ENCODE data around the gene IFNLR1.

Gene IFNLR1

GRCh38 chr1:24149866-24150233 lies 37.2 kb downstream of the IFNLR1 start:
- peak; percentile 21 to 36 (median 22) for DNase-seq (ENCODE audit: low read depth in 3 of 3)

- DNase-seq (ENCODE audit: low read depth in 3 of 3), result no peak
These were observed 39.3 kb downstream of the IFNLR1 start for GRCh38 chr1:24147816-24148215.

GRCh38 chr1:24147194-24147593 lies 39.9 kb downstream of the IFNLR1 start:
- no peak for DNase-seq (ENCODE audit: low read depth in 3 of 3)

- no peak for DNase-seq (ENCODE audit: low read depth in 3 of 3)
These were observed 44.2 kb downstream of the IFNLR1 start, which contains the start of gene IL22RA1 for GRCh38 chr1:24142546-24143534. Gene IL22RA1, minus strand, starts transcription at chr1:24143140. Its CDS starts 58 bp downstream, at chr1:24143082.

- no peak for DNase-seq (ENCODE audit: low read depth in 3 of 3)
These were observed 45.6 kb downstream of the IFNLR1 start for GRCh38 chr1:24141311-24141997.

- DNase-seq (ENCODE audit: low read depth in 3 of 3), result no peak
These were observed 46.3 kb downstream of the IFNLR1 start for GRCh38 chr1:24140741-24141181.

GRCh38 chr1:24139841-24140425 lies 47.2 kb downstream of the IFNLR1 start:
- no peak for DNase-seq (ENCODE audit: low read depth in 3 of 3)

- no peak for DNase-seq (ENCODE audit: low read depth in 3 of 3)
These were observed 47.9 kb downstream of the IFNLR1 start for GRCh38 chr1:24139222-24139489.

GRCh38 chr1:24138476-24139221 lies 48.4 kb downstream of the IFNLR1 start:
- DNase-seq (ENCODE audit: low read depth in 3 of 3), result no peak

GRCh38 chr1:24136956-24137539 lies 50.0 kb downstream of the IFNLR1 start:
- no peak for DNase-seq (ENCODE audit: low read depth in 3 of 3)

- DNase-seq (ENCODE audit: low read depth in 3 of 3), result no peak
These were observed 52.7 kb downstream of the IFNLR1 start for GRCh38 chr1:24134376-24134775.

- DNase-seq (ENCODE audit: low read depth in 3 of 3), result no peak
These were observed 53.3 kb downstream of the IFNLR1 start for GRCh38 chr1:24133819-24134218.

GRCh38 chr1:24130385-24130784 lies 56.7 kb downstream of the IFNLR1 start:
- DNase-seq (ENCODE audit: low read depth in 3 of 3), result no peak

GRCh38 chr1:24127801-24128363 lies 59.2 kb downstream of the IFNLR1 start:
- DNase-seq (ENCODE audit: low read depth in 3 of 3), result no peak

GRCh38 chr1:24127134-24127800 lies 59.8 kb downstream of the IFNLR1 start:
- no peak for DNase-seq (ENCODE audit: low read depth in 3 of 3)

GRCh38 chr1:24126672-24127023 lies 60.4 kb downstream of the IFNLR1 start:
- DNase-seq (ENCODE audit: low read depth in 3 of 3), result no peak

- DNase-seq (ENCODE audit: low read depth in 3 of 3), result no peak
These were observed 60.9 kb downstream of the IFNLR1 start for GRCh38 chr1:24126018-24126671.

GRCh38 chr1:24125456-24125855 lies 61.6 kb downstream of the IFNLR1 start:
- no peak for DNase-seq (ENCODE audit: low read depth in 3 of 3)

- DNase-seq (ENCODE audit: low read depth in 3 of 3), result no peak
These were observed 62.1 kb downstream of the IFNLR1 start for GRCh38 chr1:24124980-24125379.

GRCh38 chr1:24123611-24124010 lies 63.5 kb downstream of the IFNLR1 start:
- no peak for DNase-seq (ENCODE audit: low read depth in 3 of 3)

All from stimulated activated CD4-positive, alpha-beta T cell treated with anti-CD3 and anti-CD28 coated beads, TNF-alpha, amount 100 ng/mL, for 4 hours (primary cell).